Astrocyte (in vitro differentiated cells and primary cell): ENCODE results near the gene B4GALT5.

Source experiments
- EZH2 ChIP-seq: IDR thresholded peaks from 2 replicates; pipeline ENCODE4 v1.6.1; 2012; ENCODE audit warnings: mild to moderate bottlenecking, low read length, inconsistent platforms; ENCODE audit not compliant: insufficient read depth
- TF ChIP-seq, protein P1 (sequence below): IDR thresholded peaks from 2 replicates; pipeline ENCODE4 v1.5.1; 2011; ENCODE audit warnings: low read depth, mild to moderate bottlenecking, inconsistent platforms, low read length, moderate library complexity; ENCODE audit not compliant: insufficient read depth

DNA sequence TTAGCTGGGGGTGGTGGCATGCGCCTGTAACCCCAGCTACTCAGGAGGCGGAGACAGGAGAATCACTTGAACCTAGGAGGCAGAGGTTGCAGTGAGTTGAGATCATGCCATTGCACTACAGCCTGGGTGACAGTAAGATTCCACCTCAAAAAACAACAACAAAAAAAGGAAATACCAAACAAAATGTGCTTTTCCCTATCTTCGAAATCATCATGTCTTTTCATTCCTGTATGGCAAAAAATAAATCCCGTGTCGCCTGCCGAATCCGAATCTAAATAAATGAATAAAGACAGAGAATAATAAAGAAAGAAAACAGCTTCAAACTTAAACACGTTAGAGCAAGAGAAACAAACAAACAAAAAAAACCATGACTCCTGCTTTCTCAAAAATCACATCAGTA is 11.8 kb downstream of the B4GALT5 start:
- TF ChIP-seq, protein P1, sequence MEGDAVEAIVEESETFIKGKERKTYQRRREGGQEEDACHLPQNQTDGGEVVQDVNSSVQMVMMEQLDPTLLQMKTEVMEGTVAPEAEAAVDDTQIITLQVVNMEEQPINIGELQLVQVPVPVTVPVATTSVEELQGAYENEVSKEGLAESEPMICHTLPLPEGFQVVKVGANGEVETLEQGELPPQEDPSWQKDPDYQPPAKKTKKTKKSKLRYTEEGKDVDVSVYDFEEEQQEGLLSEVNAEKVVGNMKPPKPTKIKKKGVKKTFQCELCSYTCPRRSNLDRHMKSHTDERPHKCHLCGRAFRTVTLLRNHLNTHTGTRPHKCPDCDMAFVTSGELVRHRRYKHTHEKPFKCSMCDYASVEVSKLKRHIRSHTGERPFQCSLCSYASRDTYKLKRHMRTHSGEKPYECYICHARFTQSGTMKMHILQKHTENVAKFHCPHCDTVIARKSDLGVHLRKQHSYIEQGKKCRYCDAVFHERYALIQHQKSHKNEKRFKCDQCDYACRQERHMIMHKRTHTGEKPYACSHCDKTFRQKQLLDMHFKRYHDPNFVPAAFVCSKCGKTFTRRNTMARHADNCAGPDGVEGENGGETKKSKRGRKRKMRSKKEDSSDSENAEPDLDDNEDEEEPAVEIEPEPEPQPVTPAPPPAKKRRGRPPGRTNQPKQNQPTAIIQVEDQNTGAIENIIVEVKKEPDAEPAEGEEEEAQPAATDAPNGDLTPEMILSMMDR = no peak
- no peak for TF ChIP-seq EZH2
